B cell (primary cell): Measurements from ENCODE around the gene C16orf86.

Experiments used
- CTCF ChIP-seq: fragments of 200-600 bp; IDR thresholded peaks from one replicate; pipeline ENCODE4 v1.8.0; 2022; ENCODE audit warnings: antibody characterized with exemption, mild to moderate bottlenecking
- EZH2 ChIP-seq: IDR thresholded peaks from 2 replicates; pipeline ENCODE4 v1.6.1; 2012; ENCODE audit warnings: borderline replicate concordance, low read depth, mild to moderate bottlenecking, moderate library complexity, low read length; ENCODE audit not compliant: insufficient read depth, poor library complexity, severe bottlenecking

DNA sequence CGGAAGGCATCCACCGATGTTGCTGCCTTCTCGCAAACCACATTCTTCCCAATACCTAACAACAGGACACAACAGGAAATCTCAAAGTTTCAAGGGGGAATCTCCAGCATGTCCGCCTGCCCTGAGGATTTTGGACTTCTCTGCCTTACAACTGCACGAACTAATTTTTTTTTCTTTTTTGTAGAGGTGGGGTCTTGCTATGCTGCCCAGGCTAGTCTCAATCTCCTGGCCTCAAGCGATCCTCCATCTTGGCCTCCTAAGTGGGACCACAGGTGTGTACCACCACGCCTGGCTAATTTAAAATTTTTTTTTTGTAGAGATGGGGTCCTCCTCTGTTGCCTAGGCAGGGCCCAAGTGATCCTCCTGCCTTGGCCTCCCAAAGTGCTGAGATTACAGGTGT is 9.4 kb downstream of the C16orf86 start:
- no peak for TF ChIP-seq EZH2
- TF ChIP-seq CTCF = no peak
